Mucosa of descending colon (tissue), 3 donors: ENCODE data around the gene MIEF1. TPM values are rescaled to one million over a fixed set of nuclear protein-coding genes. Genes with fewer than 3 reads are reported as not detected.

ENCODE experiments used
- ATAC-seq: fragments of 200-7000 bp; cut with Tn5 transposase; one replicate; pipeline ENCODE4 v1.9.1; 2020; ENCODE audit warnings: mild to moderate bottlenecking, moderate library complexity
- DNase-seq, 3 donors: peaks; one replicate each; pipeline ENCODE4 v3.0.0-alpha.2; 2020
- H3K36me3 ChIP-seq: fragments of 200-600 bp; one replicate; pipeline ENCODE4 v1.8.0; 2021; ENCODE audit warnings: low read depth, mild to moderate bottlenecking
- H3K4me1 ChIP-seq: fragments of 200-600 bp; one replicate; pipeline ENCODE4 v1.8.0; 2021; ENCODE audit warnings: low read depth, mild to moderate bottlenecking
- H3K4me3 ChIP-seq: fragments of 200-600 bp; one replicate; pipeline ENCODE4 v1.8.0; 2021; ENCODE audit warnings: mild to moderate bottlenecking
- H3K9me3 ChIP-seq: fragments of 200-600 bp; one replicate; pipeline ENCODE4 v1.8.0; 2021; ENCODE audit warnings: mild to moderate bottlenecking
- intact Hi-C, 2 donors: fragments of 100-400 bp; cut with DNase I in 1 of 2; cut with micrococcal nuclease in 1 of 2; formaldehyde crosslinking; loops; one replicate each; pipeline versions ENCODE4 v1.11.0 to v1.11.1; 2022; cut with DNase I, micrococcal nuclease
- total RNA-seq, 3 donors: library from RNA; stranded (reverse); fragmentation: NEBNext Ultra II Directional in 2 of 3; extraction: Animal tissue kit (Norgen Biotek cat#: 25700) in 2 of 3; gene quantifications; one replicate each; pipeline versions ENCODE4 v1.2.1 to v1.2.4, GENCODE V29; 2021 to 2023
- TF ChIP-seq, protein P1 (sequence below): fragments of 200-600 bp; IDR thresholded peaks from one replicate; pipeline ENCODE4 v1.8.0; 2022; ENCODE audit warnings: antibody characterized with exemption, mild to moderate bottlenecking
- donor health status: DM: no; HTN: no; CAD: no; lungs with moderate emphysema.
- donor health status: DM: no; HTN: no; CAD: no.
- donor health status: DM: no; HTN: yes; CAD: no.

The MIEF1 gene
- total RNA-seq, 3 donors from 2014 or later: 29.8 to 38.4 (median 34.0) TPM

DNA sequence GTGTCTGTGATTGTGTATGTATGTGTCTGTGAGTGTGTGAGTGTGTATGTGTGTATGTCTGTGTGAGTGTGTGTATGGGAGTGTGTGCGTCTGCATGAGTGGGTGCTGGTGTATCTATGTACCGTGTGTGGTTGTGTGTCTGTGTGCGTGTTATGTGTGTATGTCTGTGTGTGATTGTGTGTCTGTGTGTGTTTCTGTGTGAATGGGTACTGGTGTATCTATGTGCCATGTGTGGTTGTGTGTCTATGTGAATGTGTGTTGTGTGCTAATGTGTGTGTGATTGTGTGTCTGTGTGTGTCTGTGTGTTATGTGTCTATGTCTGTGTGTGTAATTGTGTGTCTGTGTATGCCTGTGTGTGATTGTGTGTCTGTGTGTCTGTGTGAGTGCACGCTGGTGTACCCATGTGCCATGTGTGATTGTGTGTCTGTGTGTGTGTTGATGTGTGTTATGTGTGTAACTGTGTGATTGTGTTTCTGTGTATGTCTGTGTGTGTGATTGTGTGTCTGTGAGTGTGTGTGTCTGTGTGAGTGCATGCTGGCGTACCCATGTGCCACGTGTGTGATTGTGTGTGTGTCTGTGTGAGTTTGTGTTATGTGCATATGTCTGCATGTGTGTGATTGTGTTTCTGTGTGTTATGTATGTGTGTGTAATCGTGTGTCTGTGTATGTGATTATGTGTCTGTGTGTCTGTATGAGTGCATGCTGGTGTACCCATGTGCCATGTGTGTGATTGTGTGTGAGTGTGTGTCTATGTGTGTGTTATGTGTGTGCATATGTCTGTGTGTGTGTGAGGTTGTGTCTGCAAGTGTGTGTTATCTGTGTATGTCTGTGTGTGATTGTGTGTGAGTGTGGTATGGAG is 61.7 kb downstream of the MIEF1 start:
- Histone ChIP-seq H3K36me3 (no peaks in the 10 kb centered on the region), H3K9me3 (no peaks in the 10 kb centered on the region), H3K4me1 (no peaks in the 10 kb centered on the region), H3K4me3 (no peak overlapping the region)
- TF ChIP-seq, protein P1, sequence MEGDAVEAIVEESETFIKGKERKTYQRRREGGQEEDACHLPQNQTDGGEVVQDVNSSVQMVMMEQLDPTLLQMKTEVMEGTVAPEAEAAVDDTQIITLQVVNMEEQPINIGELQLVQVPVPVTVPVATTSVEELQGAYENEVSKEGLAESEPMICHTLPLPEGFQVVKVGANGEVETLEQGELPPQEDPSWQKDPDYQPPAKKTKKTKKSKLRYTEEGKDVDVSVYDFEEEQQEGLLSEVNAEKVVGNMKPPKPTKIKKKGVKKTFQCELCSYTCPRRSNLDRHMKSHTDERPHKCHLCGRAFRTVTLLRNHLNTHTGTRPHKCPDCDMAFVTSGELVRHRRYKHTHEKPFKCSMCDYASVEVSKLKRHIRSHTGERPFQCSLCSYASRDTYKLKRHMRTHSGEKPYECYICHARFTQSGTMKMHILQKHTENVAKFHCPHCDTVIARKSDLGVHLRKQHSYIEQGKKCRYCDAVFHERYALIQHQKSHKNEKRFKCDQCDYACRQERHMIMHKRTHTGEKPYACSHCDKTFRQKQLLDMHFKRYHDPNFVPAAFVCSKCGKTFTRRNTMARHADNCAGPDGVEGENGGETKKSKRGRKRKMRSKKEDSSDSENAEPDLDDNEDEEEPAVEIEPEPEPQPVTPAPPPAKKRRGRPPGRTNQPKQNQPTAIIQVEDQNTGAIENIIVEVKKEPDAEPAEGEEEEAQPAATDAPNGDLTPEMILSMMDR: no peak
- intact Hi-C loops: no loop called here
- ATAC-seq (no peak), DNase-seq (no peak)

DNA sequence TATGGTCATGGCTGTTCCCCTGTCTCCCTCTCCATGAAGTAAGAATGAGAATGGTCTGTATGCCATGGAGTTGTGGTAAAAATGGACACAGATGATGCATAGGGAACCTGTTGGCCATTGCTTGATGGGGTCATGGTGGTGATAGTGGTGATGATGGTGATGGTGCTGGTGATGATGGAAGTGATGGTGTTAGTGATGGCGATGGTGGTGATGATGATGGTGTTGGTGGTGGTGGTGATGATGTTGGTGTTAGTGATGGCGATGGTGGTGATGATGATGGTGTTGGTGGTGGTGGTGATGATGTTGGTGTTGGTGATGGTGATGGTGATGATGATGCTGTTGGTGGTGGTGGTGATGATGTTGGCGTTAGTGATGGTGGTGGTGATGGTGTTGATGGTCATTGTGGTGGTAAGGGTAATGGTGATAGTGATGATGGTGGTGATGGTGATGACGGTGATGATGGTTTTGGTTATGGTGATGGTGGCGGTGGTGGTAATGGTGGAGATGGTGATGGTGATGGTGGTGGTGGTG is 63.4 kb downstream of the MIEF1 start:
- DNase-seq (no peak), ATAC-seq (no peak)
- no peak overlapping the region for H3K4me3 ChIP-seq
- no peaks in the 10 kb centered on the region for H3K4me1 ChIP-seq
- TF ChIP-seq, protein P1: no peak
- intact Hi-C loops: no loop called here
- no peaks in the 10 kb centered on the region for H3K9me3 ChIP-seq
- no peaks in the 10 kb centered on the region for H3K36me3 ChIP-seq

DNA sequence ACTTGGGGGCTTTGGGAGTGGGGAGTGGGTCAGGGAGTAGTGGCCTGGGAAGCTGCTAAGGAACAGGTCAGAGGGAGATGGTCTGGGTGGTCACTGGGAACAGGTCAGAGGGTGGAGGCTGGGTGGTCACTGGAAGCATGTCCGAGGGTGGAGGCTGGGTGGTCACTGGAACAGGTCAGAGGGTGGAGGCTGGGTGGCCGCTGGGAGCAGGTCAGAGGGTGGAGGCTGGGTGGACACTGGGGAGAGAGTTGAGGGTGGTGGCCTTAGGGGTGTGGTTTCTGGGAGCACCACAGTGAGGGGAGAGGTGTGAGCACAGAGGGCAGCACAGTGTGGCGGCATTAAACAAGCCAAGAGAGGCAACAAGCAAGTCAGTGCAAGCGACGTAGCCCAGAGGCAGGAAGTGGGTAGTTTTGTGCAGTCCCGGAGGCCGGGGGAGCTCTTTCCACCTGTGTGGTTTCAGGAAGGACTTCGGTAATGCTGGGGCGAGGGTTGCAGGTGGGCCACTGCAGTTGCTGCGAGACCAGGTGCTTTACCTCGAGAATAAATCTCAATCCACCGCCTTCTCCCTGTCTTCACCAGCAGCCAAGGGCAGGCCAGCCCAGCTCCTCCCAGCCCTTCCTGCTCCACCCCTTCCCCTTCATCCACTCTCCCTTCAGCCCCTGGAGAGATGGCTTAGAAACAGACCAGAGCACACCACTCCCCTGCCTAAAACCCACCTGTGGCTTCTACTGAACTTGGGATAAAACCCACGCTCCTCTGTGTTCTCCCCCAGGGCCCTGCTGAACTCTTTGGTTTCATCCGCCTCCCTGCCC is 65.3 kb downstream of the MIEF1 start:
- TF ChIP-seq, protein P1: no peak
- no peak for DNase-seq
- H3K36me3 ChIP-seq: no peaks in the 10 kb centered on the region
- no peaks in the 10 kb centered on the region for H3K4me1 ChIP-seq
- H3K9me3 ChIP-seq: no peaks in the 10 kb centered on the region
- intact Hi-C loops: no loop called here
- ATAC-seq: peak; percentile 57
- H3K4me3 ChIP-seq: no peak overlapping the region

Other genes with a start within 250 kb of the MIEF1 start
- gene RPL3, start 182.7 kb upstream of the MIEF1 start, total RNA-seq: 1,000 to 10,000 TPM; 1,561 to 1,749 (median 1,709) TPM
- 10 to 100 TPM in 1 of 3 donors, 1 to 10 TPM in 2; 1.7 to 26.5 (median 2.9) TPM for gene SYNGR1, start 152.3 kb upstream of the MIEF1 start, total RNA-seq
- 10 to 100 TPM; 19.2 to 29.9 (median 24.8) TPM for gene TAB1, start 102.5 kb upstream of the MIEF1 start, total RNA-seq
- 1 to 10 TPM; 5.1 to 8.5 (median 6.5) TPM for gene MGAT3, start 45.3 kb upstream of the MIEF1 start, total RNA-seq
- gene ATF4, start 18.3 kb downstream of the MIEF1 start, total RNA-seq: 100 to 1,000 TPM; 201 to 581 (median 205) TPM
- 10 to 100 TPM; 59.1 to 77.7 (median 61.2) TPM for gene RPS19BP1, start 30.5 kb downstream of the MIEF1 start, total RNA-seq
- gene CACNA1I, start 68.5 kb downstream of the MIEF1 start, total RNA-seq: under 1 TPM; 0.19 to 0.41 (median 0.20) TPM